Anterior cingulate cortex (tissue), 58 donors: ENCODE results near the gene CPEB2.

Source experiments
- DNase-seq, 58 donors: peaks; one replicate each; lab custom pipeline; 2025; lab: John Stamatoyannopoulos, UW

CPEB2 gene

GRCh38 chr4:15001869-15002658 lies at the start of gene CPEB2:
Gene CPEB2 (plus strand): TSS chr4:15002481. CDS start chr4:15002674, 193 bp downstream.
- DNase-seq = peak; percentile 69 to 99 (median 95)

DNA sequence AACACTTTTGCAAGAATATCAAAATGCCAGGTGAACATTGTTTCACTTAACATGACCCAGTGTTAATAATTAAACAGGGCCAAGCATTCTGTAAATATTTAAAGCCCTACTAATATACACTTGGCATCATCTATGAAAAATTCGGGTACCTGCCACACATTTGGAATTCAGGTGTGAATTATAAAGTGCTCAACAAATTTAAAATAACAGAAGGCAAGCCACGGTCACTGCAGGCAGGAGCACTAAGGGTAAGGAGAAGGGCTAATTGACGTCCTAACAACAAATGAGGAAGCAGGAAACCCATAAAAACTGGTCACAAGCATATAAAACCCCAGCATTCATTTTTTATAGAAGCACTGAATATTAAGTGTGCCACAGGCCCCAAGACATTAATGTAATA lies 43.8 kb upstream of the CPEB2 start:
- no peak for DNase-seq

- DNase-seq = no peak
Measured at GRCh38 chr4:14961292-14961691, 41.0 kb upstream of the CPEB2 start.

DNA sequence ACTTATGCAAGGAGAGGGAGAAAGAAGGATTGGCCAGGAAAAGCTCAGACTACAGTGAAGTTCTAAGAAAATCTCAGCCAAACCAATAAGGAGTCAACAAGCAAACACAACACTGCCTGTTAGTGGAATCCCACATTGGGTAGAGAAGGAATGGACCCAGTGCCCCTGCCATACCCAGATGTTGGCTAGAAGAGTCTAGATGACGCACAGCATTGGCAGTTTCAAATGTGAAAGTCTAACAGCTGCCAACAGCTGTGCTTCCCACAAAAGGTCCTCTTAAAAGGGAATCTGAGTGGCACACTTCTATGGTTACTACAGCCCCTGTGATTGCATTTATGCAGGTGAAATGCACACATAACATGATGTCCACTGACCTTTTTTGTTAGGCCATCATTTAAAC lies 37.2 kb upstream of the CPEB2 start:
- no peak for DNase-seq

GRCh38 chr4:14967982-14968381 lies 34.3 kb upstream of the CPEB2 start:
- no peak for DNase-seq

DNA sequence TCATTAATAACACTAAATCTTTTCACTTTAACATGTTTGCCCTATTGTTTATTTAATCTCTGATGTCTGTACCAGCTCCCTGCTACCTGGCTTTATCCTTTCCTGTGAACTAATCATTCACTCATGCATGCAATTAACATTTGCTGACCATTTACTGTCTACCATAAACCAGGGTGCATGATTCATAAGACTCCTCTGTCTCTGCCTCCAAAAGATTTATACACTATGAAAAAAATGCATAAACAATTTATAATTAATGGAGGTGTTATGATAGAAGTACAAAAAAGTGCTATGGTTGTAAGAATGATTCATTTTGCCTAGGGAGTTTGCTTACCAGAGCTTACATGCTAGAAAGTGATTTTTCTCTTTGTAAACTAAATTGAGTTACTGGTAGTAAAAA lies 24.5 kb upstream of the CPEB2 start:
- no peak for DNase-seq

DNA sequence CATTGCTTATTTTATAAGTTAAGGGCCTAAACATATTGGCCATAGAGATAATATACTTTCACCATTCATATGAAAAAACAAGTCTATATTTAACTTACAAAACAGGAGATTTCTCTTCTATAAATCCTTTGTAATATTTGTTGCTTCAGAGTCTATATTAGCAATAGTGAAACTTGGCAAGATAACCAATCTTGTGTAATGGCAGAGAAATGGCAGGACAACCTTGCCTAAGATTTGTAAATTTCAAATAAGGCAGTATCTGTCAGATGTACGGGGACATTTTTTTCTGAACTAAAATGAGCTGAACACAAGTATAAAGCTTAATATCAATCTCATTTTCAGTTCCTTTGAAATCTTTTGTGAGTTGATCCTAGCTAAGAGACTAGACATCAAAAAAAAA lies 17.8 kb upstream of the CPEB2 start:
- no peak for DNase-seq

DNA sequence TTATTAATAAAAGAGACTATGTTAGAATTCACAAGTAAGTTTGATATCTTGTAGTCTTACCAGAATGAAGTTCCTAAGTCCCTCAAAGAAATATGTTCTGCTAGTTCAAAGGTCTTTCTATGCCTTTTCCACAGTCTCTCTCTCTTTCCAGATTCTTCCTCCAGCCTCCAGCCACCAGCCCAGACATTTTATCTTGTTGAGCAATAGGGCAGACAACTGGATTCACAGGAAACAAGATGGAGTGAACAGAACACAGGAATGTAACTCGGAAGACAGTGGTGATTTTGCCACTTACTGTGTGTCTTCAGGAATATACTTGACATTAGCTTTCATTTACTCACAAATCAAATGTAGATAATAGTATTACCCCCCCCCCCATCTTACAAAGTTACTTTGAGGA lies 17.1 kb upstream of the CPEB2 start:
- no peak for DNase-seq

- no peak for DNase-seq
Measured at GRCh38 chr4:14985843-14986242, 16.4 kb upstream of the CPEB2 start.

DNA sequence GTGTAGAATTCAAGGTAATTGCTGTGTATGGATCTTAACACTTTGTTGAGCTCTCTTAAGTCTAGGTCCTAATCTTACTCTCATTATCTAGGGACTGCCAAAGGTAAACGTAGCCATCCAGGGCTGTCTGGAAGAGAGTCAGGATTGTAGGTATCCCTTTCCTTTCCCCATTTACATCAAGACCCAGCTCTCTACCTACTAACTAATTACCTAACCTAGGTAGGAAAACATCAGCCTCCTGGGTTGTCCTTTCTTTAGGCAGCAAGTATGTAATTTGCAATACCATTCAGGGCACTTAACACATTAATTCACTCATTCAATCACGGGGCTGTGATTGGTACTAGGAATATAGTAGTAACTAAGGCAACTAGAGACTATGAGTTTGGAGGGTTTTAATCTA lies 15.2 kb upstream of the CPEB2 start:
- no peak for DNase-seq

GRCh38 chr4:14990484-14990883 lies 11.8 kb upstream of the CPEB2 start:
- DNase-seq = no peak

GRCh38 chr4:14994242-14994641 lies 8.0 kb upstream of the CPEB2 start:
- no peak for DNase-seq

GRCh38 chr4:15001248-15001868 lies 923 bp upstream of the CPEB2 start:
- peak in 57 of 58 donors; percentile 42 to 90 (median 74) for DNase-seq

DNA sequence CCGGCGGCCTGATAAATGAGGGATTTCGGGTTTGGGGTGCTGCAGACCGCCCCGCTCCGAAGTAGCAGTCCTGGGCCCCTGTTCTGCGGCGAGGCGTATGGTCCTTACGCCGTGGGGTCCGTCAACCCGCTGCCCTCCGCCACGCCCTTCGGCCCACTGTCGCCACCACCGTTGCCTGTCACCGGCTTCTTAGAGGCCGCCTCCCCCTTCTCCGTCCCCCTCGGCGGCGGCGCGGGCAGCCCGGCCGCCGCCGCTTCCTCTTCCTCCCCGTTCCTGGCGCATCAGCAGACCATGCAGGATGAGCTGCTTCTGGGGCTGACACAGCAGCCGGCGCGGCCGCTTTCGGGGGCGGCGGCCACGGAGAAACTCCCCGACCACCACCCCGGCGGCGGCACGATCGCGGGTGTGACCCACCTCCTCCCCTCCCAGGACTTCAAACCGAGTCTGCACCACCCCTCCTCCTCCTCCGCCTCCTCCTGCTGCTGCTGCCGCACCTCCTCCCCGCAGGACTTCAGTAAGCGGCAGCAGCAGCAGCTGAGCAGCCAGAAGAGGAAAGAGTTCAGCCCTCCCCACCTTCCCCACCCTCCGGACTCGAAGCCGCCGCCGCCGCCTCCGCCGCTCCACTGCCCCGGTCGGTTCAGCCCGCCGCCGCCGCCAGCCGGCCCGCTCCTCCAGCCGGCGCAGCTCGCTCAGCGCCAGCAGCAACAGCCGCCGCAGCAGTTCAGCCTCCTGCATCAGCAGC lies 549 bp downstream of the CPEB2 start:
- DNase-seq = peak in 57 of 58 donors; percentile 31 to 89 (median 77)

DNA sequence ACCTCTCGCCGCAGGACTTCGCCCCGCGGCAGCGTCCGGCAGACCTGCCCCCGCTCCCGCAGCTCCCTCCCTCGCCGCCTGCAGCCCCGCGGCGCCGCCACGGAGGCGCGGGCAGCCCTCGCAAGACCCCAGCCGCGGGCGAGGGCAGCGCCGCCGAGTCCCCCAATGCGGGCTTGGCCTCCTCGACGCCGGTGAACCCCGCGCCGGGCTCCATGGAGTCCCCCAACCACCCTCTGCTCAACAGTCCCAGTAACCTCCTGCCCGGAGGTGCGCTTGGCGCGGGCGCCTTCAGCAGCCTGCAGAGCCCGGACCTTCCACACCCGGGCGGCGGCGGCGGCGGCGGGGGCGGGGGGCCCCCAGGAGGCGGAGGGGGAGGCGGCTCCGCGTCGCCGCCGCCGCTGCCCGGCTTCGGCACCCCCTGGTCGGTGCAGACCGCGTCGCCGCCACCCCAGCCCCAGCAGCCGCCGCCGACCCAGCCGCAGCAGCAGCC lies 1.2 kb downstream of the CPEB2 start:
- peak in 40 of 58 donors; percentile 1 to 78 (median 40) for DNase-seq

- peak in 37 of 58 donors; percentile 1 to 60 (median 29) for DNase-seq
Measured at GRCh38 chr4:15003891-15004738, 1.8 kb downstream of the CPEB2 start.

- DNase-seq = peak in 56 of 58 donors; percentile 7 to 77 (median 48)
Measured at GRCh38 chr4:15004739-15005301, 2.5 kb downstream of the CPEB2 start.

- DNase-seq = no peak
Measured at GRCh38 chr4:15005474-15006115, 3.3 kb downstream of the CPEB2 start.

- no peak for DNase-seq
Measured at GRCh38 chr4:15006416-15007024, 4.2 kb downstream of the CPEB2 start.
